ENCODE measurements around the gene STRADB. TPM values are rescaled to one million over a fixed set of nuclear protein-coding genes. Genes with fewer than 3 reads are reported as not detected.

The STRADB gene
- total RNA-seq, 1 experiment from 2014 or later, result 17.4 TPM

- DNase-seq (ENCODE audit: low read depth, low spot score) (no peak), ATAC-seq (no peak)
- RAD21 ChIA-PET (ENCODE audit: low non-redundant PET in 1 of 2, low total read pairs in 2 of 2, uncharacterized antibody in 2 of 2, unreplicated experiment in 2 of 2), result no interaction called here
- H3K4me3 ChIP-seq (replicated peaks in 1 of 2; ENCODE audit: low read depth in 1 of 2, low read length in 2 of 2), result no peak overlapping the region
- no peak overlapping the region for H2AFZ ChIP-seq (ENCODE audit: low read depth, low read length, poor library complexity, severe bottlenecking)
- no peaks in the 10 kb centered on the region for H4K20me1 ChIP-seq (ENCODE audit: insufficient read depth)
- POLR2A ChIA-PET, result no interaction called here
- no peaks in the 10 kb centered on the region for H3K79me2 ChIP-seq (ENCODE audit: insufficient read depth, low read length)
- no peaks in the 10 kb centered on the region for H3K9me2 ChIP-seq (ENCODE audit: insufficient read depth)
- H3K9me3 ChIP-seq (ENCODE audit: control insufficient read depth in 1 of 2, insufficient read depth in 1 of 2, low read depth in 1 of 2, low read length in 2 of 2), result no peaks in the 10 kb centered on the region
- CTCF ChIA-PET, result no interaction called here
- H3K4me2 ChIP-seq (ENCODE audit: low read length), result no peak overlapping the region
- H3K27me3 ChIP-seq (ENCODE audit: insufficient read depth, low read length), result no peaks in the 10 kb centered on the region
- no peaks in the 10 kb centered on the region for H3K36me3 ChIP-seq (ENCODE audit: control insufficient read depth in 1 of 2, insufficient read depth in 2 of 2, low read length in 2 of 2)
- BruUV-seq (replicated peaks), result no TSS peak
- intact Hi-C loops (cut with micrococcal nuclease), result no loop called here
- H3K4me1 ChIP-seq (ENCODE audit: control insufficient read depth in 1 of 2, insufficient read depth in 2 of 2, low read length in 2 of 2), result no peaks in the 10 kb centered on the region
- H3K9ac ChIP-seq (ENCODE audit: low read length), result no peak overlapping the region
- no peak for TF ChIP-seq CTCF (IDR thresholded peaks at IDR 0.05 in 2 of 3, conservative IDR thresholded peaks at IDR 0.05 in 1 of 3; ENCODE audit: borderline replicate concordance in 1 of 3, insufficient read depth in 1 of 3, low read depth in 2 of 3, low read length in 2 of 3)
- no peak for TF ChIP-seq ZNF274 (IDR thresholded peaks at IDR 0.05; ENCODE audit: low read depth, low read length)
- TF ChIP-seq JUND (IDR thresholded peaks at IDR 0.05), result no peak
- no peak for TF ChIP-seq ZFX (IDR thresholded peaks at IDR 0.05)
- TF ChIP-seq RAD21 (IDR thresholded peaks at IDR 0.05; ENCODE audit: low read depth), result no peak
- no peak overlapping the region for H3K27ac ChIP-seq (ENCODE audit: low read depth, low read length)
These were observed 61.7 kb downstream of the STRADB start for GRCh38 chr2:201513271-201513670.

GRCh38 chr2:201515573-201516246 lies 64.2 kb downstream of the STRADB start:
- BruUV-seq (replicated peaks), result no TSS peak
- H3K27ac ChIP-seq (ENCODE audit: low read depth, low read length), result no peak overlapping the region
- H3K9ac ChIP-seq (ENCODE audit: low read length), result no peak overlapping the region
- no peaks in the 10 kb centered on the region for H3K9me2 ChIP-seq (ENCODE audit: insufficient read depth)
- H3K9me3 ChIP-seq (ENCODE audit: control insufficient read depth in 1 of 2, insufficient read depth in 1 of 2, low read depth in 1 of 2, low read length in 2 of 2), result no peaks in the 10 kb centered on the region
- H4K20me1 ChIP-seq (ENCODE audit: insufficient read depth), result no peaks in the 10 kb centered on the region
- ATAC-seq, result no peak
- no peak overlapping the region for H3K4me3 ChIP-seq (replicated peaks in 1 of 2; ENCODE audit: low read depth in 1 of 2, low read length in 2 of 2)
- no peaks in the 10 kb centered on the region for H3K36me3 ChIP-seq (ENCODE audit: control insufficient read depth in 1 of 2, insufficient read depth in 2 of 2, low read length in 2 of 2)
- RAD21 ChIA-PET (ENCODE audit: low non-redundant PET in 1 of 2, low total read pairs in 2 of 2, uncharacterized antibody in 2 of 2, unreplicated experiment in 2 of 2), result no interaction called here
- TF ChIP-seq ZNF274 (IDR thresholded peaks at IDR 0.05; ENCODE audit: low read depth, low read length) (no peak), EGR1 (IDR thresholded peaks at IDR 0.05; ENCODE audit: low read depth) (no peak), ATF3 (IDR thresholded peaks at IDR 0.05) (no peak)
- DNase-seq (ENCODE audit: low read depth, low spot score), result no peak
- POLR2A ChIA-PET, result no interaction called here
- H2AFZ ChIP-seq (ENCODE audit: low read depth, low read length, poor library complexity, severe bottlenecking), result no peak overlapping the region
- intact Hi-C loops (cut with micrococcal nuclease), result no loop called here
- H3K79me2 ChIP-seq (ENCODE audit: insufficient read depth, low read length), result no peaks in the 10 kb centered on the region
- CTCF ChIA-PET, result no interaction called here
- H3K27me3 ChIP-seq (ENCODE audit: insufficient read depth, low read length), result no peaks in the 10 kb centered on the region
- H3K4me1 ChIP-seq (ENCODE audit: control insufficient read depth in 1 of 2, insufficient read depth in 2 of 2, low read length in 2 of 2), result no peaks in the 10 kb centered on the region
- no peak overlapping the region for H3K4me2 ChIP-seq (ENCODE audit: low read length)

All from HCT116 (cell line).